HepG2 (cell line): Measurements from ENCODE around the gene IGF2. TPM values are rescaled to one million over a fixed set of nuclear protein-coding genes. Genes with fewer than 3 reads are reported as not detected.

ENCODE experiments used
- AGO2 ChIP-seq: fragments of 200-400 bp; formaldehyde crosslinking; optimal IDR thresholded peaks from 2 replicates; pipeline ENCODE3; 2017; ENCODE audit warnings: mild to moderate bottlenecking, low read depth, low read length, moderate library complexity
- DR1 ChIP-seq: sonication (generic); formaldehyde crosslinking; IDR thresholded peaks from 2 replicates; pipeline ENCODE4 v1.8.0; 2021; ENCODE audit warnings: mild to moderate bottlenecking, missing genetic modification reagents, inconsistent platforms
- EED ChIP-seq: sonication (generic); formaldehyde crosslinking; IDR thresholded peaks from 2 replicates; pipeline ENCODE4 v1.5.0; 2020; ENCODE audit warnings: mild to moderate bottlenecking, missing genetic modification reagents
- FOXA3 ChIP-seq: IDR thresholded peaks from 2 replicates; pipeline ENCODE4 v1.6.1; 2016; ENCODE audit warnings: missing genetic modification reagents, missing compliant biosample characterization
- GLI4 ChIP-seq: sonication (generic); formaldehyde crosslinking; IDR thresholded peaks from 2 replicates; pipeline ENCODE4 v1.5.1; 2020; ENCODE audit warnings: missing genetic modification reagents, mild to moderate bottlenecking, moderate library complexity, borderline replicate concordance
- JDP2 ChIP-seq: sonication (generic); formaldehyde crosslinking; IDR thresholded peaks from 2 replicates; pipeline ENCODE4 v1.8.1; 2022; ENCODE audit warnings: missing genetic modification reagents, borderline replicate concordance
- NBN ChIP-seq: fragments of 450-650 bp; conservative IDR thresholded peaks from 2 replicates; pipeline ENCODE4 v1.6.1; 2017
- TAF1 ChIP-seq: sonication (generic); formaldehyde crosslinking; IDR thresholded peaks from 2 replicates; pipeline ENCODE4 v1.4.0; 2020; ENCODE audit warnings: missing genetic modification reagents
- TOPORS ChIP-seq: sonication (generic); formaldehyde crosslinking; IDR thresholded peaks from 2 replicates; pipeline ENCODE4 v1.8.0; 2023; ENCODE audit warnings: mild to moderate bottlenecking, missing genetic modification reagents
- ZNF557 ChIP-seq: sonication (generic); formaldehyde crosslinking; IDR thresholded peaks from 2 replicates; pipeline ENCODE4 v1.4.0; 2020; ENCODE audit warnings: missing genetic modification reagents
- ZNF652 ChIP-seq: IDR thresholded peaks from 2 replicates; pipeline ENCODE4 v1.6.1; 2016; ENCODE audit warnings: low read depth, borderline replicate concordance
- ZNF790 ChIP-seq: sonication (generic); formaldehyde crosslinking; IDR thresholded peaks from 2 replicates; pipeline ENCODE4 v1.8.0; 2022; ENCODE audit warnings: missing genetic modification reagents, mild to moderate bottlenecking, borderline replicate concordance
- ZSCAN12 ChIP-seq: sonication (generic); formaldehyde crosslinking; IDR thresholded peaks from 2 replicates; pipeline ENCODE4 v1.9.0; 2021; ENCODE audit warnings: mild to moderate bottlenecking, missing genetic modification reagents
- polyA plus RNA-seq, 8 experiments: library from polyadenylated mRNA; depleted of rRNA in 3 of 8; stranded (reverse) in 7 of 8; unstranded in 1 of 8; fragments of >200 nt; fragmentation: Illumina TruSeq in 4 of 8; extraction: Trizol in 4 of 8; gene quantifications; 2 replicates each; pipeline versions ENCODE4 v1.2.1 to v1.2.3, GENCODE V29; 2011 to 2016; ENCODE audit warnings: low read depth in 4 of 8, missing spikeins in 1 of 8, mixed read lengths in 1 of 8; ENCODE audit not compliant: insufficient read depth in 1 of 8
- total RNA-seq, 5 experiments: library from RNA; depleted of rRNA; stranded (reverse); fragments of >200 nt; fragmentation: Illumina TruSeq; extraction: Trizol; gene quantifications; 2 replicates each; pipeline ENCODE4 v1.2.3, GENCODE V29; 2016; ENCODE audit warnings: low read depth in 1 of 5
- TF ChIP-seq, protein P1 (sequence below): sonication (generic); formaldehyde crosslinking; IDR thresholded peaks from 2 replicates; pipeline ENCODE4 v1.4.0; 2020; ENCODE audit warnings: missing genetic modification reagents
- TF ChIP-seq, protein P2 (sequence below): sonication (generic); formaldehyde crosslinking; IDR thresholded peaks from 2 replicates; pipeline ENCODE4 v1.8.1; 2023; ENCODE audit warnings: mild to moderate bottlenecking, missing genetic modification reagents
- TF ChIP-seq, protein P3 (sequence below): sonication (generic); formaldehyde crosslinking; IDR thresholded peaks from 2 replicates; pipeline ENCODE4 v1.8.0; 2022; ENCODE audit warnings: missing genetic modification reagents, mild to moderate bottlenecking, inconsistent platforms, borderline replicate concordance
- TF ChIP-seq, protein P4 (sequence below): sonication (generic); formaldehyde crosslinking; IDR thresholded peaks from 2 replicates; pipeline ENCODE4 v1.8.0; 2022; ENCODE audit warnings: mild to moderate bottlenecking, missing genetic modification reagents; ENCODE audit not compliant: insufficient replicate concordance
- TF ChIP-seq, protein P5 (sequence below), 2 experiments: sonication (generic) in 1 of 2; formaldehyde crosslinking in 1 of 2; IDR thresholded peaks; 2 replicates each; pipeline versions ENCODE4 v1.4.0 to v1.6.1; 2018 to 2020; ENCODE audit warnings: missing genetic modification reagents in 2 of 2, borderline replicate concordance in 1 of 2, low read depth in 1 of 2, mild to moderate bottlenecking in 1 of 2, missing biosample characterization in 1 of 2

The IGF2 gene
- total and polyA plus RNA-seq, 2 of the 13 experiments (the other 11 are each of a cell fraction or from before 2014, with no cell fraction given), result 79.1 to 254 TPM

DNA sequence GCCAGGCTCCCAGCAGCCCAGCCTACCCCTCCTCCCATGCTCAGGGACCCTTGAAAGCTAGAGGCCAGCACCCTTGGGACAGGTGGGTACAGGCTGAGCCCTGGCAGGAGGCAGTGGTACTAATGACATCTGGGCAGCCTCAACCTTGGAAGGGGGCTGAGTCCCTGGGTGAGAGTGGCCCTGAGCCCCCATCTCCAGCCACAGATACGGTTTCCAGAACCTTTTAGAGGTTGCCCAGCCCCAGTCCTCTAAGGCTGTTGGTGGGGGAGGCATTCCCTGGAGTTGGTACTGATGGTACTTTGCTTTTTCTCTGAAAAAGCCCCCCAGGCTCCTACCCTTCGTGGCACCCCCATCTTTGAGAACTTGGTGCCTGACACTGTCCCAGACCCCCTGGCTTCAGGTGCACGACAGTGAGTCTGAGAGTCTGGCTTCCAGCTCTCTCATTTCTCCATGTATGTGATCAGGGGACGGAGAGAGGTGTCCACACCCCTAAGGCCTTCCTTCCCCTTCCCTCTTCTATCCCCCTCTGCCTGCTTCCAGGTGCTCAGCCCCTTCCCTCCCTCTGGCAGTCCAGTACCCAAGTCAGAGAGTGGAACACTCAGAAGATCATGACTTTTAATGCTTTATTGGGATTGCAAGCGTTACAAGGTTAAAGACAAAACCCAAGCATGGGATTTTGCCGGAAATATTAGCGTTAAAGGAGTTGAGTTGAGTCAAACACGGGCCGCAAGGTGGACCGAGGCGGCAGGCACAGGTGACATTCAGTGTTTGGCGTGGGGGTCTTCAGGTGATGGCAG, 10.5 kb downstream of the IGF2 start (continued):
- TF ChIP-seq, protein P1, sequence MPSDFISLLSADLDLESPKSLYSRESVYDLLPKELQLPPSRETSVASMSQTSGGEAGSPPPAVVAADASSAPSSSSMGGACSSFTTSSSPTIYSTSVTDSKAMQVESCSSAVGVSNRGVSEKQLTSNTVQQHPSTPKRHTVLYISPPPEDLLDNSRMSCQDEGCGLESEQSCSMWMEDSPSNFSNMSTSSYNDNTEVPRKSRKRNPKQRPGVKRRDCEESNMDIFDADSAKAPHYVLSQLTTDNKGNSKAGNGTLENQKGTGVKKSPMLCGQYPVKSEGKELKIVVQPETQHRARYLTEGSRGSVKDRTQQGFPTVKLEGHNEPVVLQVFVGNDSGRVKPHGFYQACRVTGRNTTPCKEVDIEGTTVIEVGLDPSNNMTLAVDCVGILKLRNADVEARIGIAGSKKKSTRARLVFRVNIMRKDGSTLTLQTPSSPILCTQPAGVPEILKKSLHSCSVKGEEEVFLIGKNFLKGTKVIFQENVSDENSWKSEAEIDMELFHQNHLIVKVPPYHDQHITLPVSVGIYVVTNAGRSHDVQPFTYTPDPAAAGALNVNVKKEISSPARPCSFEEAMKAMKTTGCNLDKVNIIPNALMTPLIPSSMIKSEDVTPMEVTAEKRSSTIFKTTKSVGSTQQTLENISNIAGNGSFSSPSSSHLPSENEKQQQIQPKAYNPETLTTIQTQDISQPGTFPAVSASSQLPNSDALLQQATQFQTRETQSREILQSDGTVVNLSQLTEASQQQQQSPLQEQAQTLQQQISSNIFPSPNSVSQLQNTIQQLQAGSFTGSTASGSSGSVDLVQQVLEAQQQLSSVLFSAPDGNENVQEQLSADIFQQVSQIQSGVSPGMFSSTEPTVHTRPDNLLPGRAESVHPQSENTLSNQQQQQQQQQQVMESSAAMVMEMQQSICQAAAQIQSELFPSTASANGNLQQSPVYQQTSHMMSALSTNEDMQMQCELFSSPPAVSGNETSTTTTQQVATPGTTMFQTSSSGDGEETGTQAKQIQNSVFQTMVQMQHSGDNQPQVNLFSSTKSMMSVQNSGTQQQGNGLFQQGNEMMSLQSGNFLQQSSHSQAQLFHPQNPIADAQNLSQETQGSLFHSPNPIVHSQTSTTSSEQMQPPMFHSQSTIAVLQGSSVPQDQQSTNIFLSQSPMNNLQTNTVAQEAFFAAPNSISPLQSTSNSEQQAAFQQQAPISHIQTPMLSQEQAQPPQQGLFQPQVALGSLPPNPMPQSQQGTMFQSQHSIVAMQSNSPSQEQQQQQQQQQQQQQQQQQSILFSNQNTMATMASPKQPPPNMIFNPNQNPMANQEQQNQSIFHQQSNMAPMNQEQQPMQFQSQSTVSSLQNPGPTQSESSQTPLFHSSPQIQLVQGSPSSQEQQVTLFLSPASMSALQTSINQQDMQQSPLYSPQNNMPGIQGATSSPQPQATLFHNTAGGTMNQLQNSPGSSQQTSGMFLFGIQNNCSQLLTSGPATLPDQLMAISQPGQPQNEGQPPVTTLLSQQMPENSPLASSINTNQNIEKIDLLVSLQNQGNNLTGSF, result no peak
- TF ChIP-seq EED (CRISPR knock-in tag) (no peak), TAF1 (CRISPR knock-in tag) (no peak), JDP2 (CRISPR knock-in tag) (peak; percentile 70; the same call in 1 of the 2 replicates), DR1 (CRISPR knock-in tag) (no peak), FOXA3 (peak; percentile 7), ZNF790 (0 out of 2 replicates have a peak, but pooled peaks have one; percentile 71), ZNF557 (CRISPR knock-in tag) (no peak), AGO2 (peak; percentile 72), NBN (no peak), ZNF652 (CRISPR knock-in tag) (no peak), TOPORS (peak; percentile 46), ZSCAN12 (CRISPR knock-in tag) (0 out of 2 replicates have a peak, but pooled peaks have one; percentile 6), GLI4 (CRISPR knock-in tag) (no peak)
- TF ChIP-seq, protein P2, sequence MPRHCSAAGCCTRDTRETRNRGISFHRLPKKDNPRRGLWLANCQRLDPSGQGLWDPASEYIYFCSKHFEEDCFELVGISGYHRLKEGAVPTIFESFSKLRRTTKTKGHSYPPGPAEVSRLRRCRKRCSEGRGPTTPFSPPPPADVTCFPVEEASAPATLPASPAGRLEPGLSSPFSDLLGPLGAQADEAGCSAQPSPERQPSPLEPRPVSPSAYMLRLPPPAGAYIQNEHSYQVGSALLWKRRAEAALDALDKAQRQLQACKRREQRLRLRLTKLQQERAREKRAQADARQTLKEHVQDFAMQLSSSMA (CRISPR knock-in tag), result no peak
- TF ChIP-seq, protein P3, sequence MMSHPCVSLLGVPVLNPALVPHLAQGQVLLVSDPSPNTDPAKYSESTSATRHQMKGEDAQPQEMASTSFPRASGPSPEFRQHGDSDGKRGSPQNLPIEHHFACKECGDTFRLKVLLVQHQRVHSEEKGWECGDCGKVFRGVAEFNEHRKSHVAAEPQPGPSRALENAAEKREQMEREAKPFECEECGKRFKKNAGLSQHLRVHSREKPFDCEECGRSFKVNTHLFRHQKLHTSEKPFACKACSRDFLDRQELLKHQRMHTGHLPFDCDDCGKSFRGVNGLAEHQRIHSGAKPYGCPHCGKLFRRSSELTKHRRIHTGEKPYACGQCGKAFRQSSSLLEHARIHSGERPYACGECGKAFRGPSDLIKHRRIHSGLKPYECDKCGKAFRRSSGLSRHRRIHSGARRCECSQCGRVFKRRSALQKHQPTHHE (CRISPR knock-in tag), result no peak
- TF ChIP-seq, protein P4, sequence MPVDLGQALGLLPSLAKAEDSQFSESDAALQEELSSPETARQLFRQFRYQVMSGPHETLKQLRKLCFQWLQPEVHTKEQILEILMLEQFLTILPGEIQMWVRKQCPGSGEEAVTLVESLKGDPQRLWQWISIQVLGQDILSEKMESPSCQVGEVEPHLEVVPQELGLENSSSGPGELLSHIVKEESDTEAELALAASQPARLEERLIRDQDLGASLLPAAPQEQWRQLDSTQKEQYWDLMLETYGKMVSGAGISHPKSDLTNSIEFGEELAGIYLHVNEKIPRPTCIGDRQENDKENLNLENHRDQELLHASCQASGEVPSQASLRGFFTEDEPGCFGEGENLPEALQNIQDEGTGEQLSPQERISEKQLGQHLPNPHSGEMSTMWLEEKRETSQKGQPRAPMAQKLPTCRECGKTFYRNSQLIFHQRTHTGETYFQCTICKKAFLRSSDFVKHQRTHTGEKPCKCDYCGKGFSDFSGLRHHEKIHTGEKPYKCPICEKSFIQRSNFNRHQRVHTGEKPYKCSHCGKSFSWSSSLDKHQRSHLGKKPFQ, result no peak
- TF ChIP-seq, protein P5, sequence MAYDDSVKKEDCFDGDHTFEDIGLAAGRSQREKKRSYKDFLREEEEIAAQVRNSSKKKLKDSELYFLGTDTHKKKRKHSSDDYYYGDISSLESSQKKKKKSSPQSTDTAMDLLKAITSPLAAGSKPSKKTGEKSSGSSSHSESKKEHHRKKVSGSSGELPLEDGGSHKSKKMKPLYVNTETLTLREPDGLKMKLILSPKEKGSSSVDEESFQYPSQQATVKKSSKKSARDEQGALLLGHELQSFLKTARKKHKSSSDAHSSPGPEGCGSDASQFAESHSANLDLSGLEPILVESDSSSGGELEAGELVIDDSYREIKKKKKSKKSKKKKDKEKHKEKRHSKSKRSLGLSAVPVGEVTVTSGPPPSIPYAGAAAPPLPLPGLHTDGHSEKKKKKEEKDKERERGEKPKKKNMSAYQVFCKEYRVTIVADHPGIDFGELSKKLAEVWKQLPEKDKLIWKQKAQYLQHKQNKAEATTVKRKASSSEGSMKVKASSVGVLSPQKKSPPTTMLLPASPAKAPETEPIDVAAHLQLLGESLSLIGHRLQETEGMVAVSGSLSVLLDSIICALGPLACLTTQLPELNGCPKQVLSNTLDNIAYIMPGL (CRISPR knock-in tag; IDR thresholded peaks at IDR 0.05; ENCODE audit: borderline replicate concordance in 1 of 2, low read depth in 1 of 2), result no peak; a peak in 2 of 4 replicates
